Activated naive CD4-positive, alpha-beta T cell treated with anti-CD3 and anti-CD28 coated beads, Interleukin-2, amount 50 U/mL, for 72 hours (primary cell): ENCODE measurements around the gene GALK2. TPM values are rescaled to one million over a fixed set of nuclear protein-coding genes. Genes with fewer than 3 reads are reported as not detected.
A peak's percentile ranks its signal among the peaks of the same experiment; 100 is the strongest.

Experiments used
- ATAC-seq, 2 donors: fragments of 150-1000 bp; cut with Tn5 transposase; 2 replicates each; pipeline ENCODE4 v1.10.0; 2021; ENCODE audit warnings: mild to moderate bottlenecking in 2 of 2, moderate library complexity in 2 of 2
- DNase-seq, 2 donors: peaks; one replicate each; pipeline ENCODE4 v3.0.0; 2021 to 2022; ENCODE audit warnings: low spot score in 2 of 2
- H3K27ac Mint-ChIP-seq, 2 donors: one replicate each; pipeline ENCODE4 v1.8.0; 2022; ENCODE audit warnings: mild to moderate bottlenecking in 2 of 2, mixed read lengths in 2 of 2
- H3K36me3 Mint-ChIP-seq, 2 donors: one replicate each; pipeline ENCODE4 v1.8.0; 2022; ENCODE audit warnings: mixed read lengths in 2 of 2
- H3K9me3 Mint-ChIP-seq, 2 donors: one replicate each; pipeline ENCODE4 v1.8.0; 2022; ENCODE audit warnings: mixed read lengths in 2 of 2
- total RNA-seq, 2 donors: library from RNA; stranded (reverse); gene quantifications; one replicate each; pipeline ENCODE4 v1.2.3, GENCODE V29; 2022

GALK2 gene
- total RNA-seq: 10 to 100 TPM; 25.4 to 28.7 TPM

GRCh38 chr15:49169880-49170597 lies at the start of gene GALK2:
Gene GALK2, plus strand, starts transcription at chr15:49170247. Its CDS starts 76 bp downstream, at chr15:49170323.
- H3K36me3 Mint-ChIP-seq: peaks cover 9 to 10% of the 10 kb centered on the region in 2 donors
- H3K9me3 Mint-ChIP-seq: no peaks in the 10 kb centered on the region
- DNase-seq (peak; percentile 74 to 84), ATAC-seq (peak; percentile 99 to 100)
- H3K27ac Mint-ChIP-seq: peak within 1 kb of the TSS; percentile 94 to 99

- ATAC-seq (no peak), DNase-seq (no peak)
- Mint-ChIP-seq H3K27ac (no peak overlapping the region), H3K9me3 (no peaks in the 10 kb centered on the region), H3K36me3 (peaks cover 0 to 11% of the 10 kb centered on the region in 2 donors)
Measured at GRCh38 chr15:49120832-49121231, 49.2 kb upstream of the GALK2 start.

GRCh38 chr15:49121901-49122300 lies 48.1 kb upstream of the GALK2 start:
- Mint-ChIP-seq H3K9me3 (no peaks in the 10 kb centered on the region), H3K36me3 (peaks cover 0 to under 1% of the 10 kb centered on the region in 2 donors), H3K27ac (no peak overlapping the region)
- DNase-seq: no peak
- ATAC-seq: no peak

- ATAC-seq: no peak
- no peak overlapping the region for H3K27ac Mint-ChIP-seq
Measured at GRCh38 chr15:49122541-49123062, 47.4 kb upstream of the GALK2 start.

GRCh38 chr15:49124371-49124770 lies 45.7 kb upstream of the GALK2 start:
- no peaks in the 10 kb centered on the region for H3K9me3 Mint-ChIP-seq
- no peak for DNase-seq
- H3K36me3 Mint-ChIP-seq: no peaks in the 10 kb centered on the region
- ATAC-seq: no peak
- H3K27ac Mint-ChIP-seq: no peak overlapping the region

More at GRCh38 chr15:49122541-49123062, 47.4 kb upstream of the GALK2 start:
- no peak for DNase-seq
- Mint-ChIP-seq H3K9me3 (no peaks in the 10 kb centered on the region), H3K36me3 (no peaks in the 10 kb centered on the region)

- H3K36me3 Mint-ChIP-seq: peaks cover 6 to 17% of the 10 kb centered on the region in 2 donors
- ATAC-seq (no peak), DNase-seq (no peak)
- H3K9me3 Mint-ChIP-seq: no peaks in the 10 kb centered on the region
- no peak overlapping the region for H3K27ac Mint-ChIP-seq
Measured at GRCh38 chr15:49131403-49131802, 38.6 kb upstream of the GALK2 start.

- H3K36me3 Mint-ChIP-seq: peaks cover 6 to 14% of the 10 kb centered on the region in 2 donors
- peak overlapping the region; percentile 39 to 65 for H3K27ac Mint-ChIP-seq
- no peak for ATAC-seq
- H3K9me3 Mint-ChIP-seq: no peaks in the 10 kb centered on the region
- no peak for DNase-seq
Measured at GRCh38 chr15:49134683-49135341, 35.2 kb upstream of the GALK2 start.

GRCh38 chr15:49135342-49135857 lies 34.6 kb upstream of the GALK2 start:
- H3K36me3 Mint-ChIP-seq: peaks cover 6 to 12% of the 10 kb centered on the region in 2 donors
- H3K27ac Mint-ChIP-seq: peak overlapping the region in 1 of 2 donors; percentile 65
- DNase-seq: no peak
- no peaks in the 10 kb centered on the region for H3K9me3 Mint-ChIP-seq
- ATAC-seq: no peak

GRCh38 chr15:49135911-49136310 lies 34.1 kb upstream of the GALK2 start:
- peak in 1 of 2 donors; percentile 30 for ATAC-seq
- no peak for DNase-seq
- Mint-ChIP-seq H3K27ac (peak overlapping the region in 1 of 2 donors; percentile 65), H3K36me3 (peaks cover 6 to 12% of the 10 kb centered on the region in 2 donors), H3K9me3 (no peaks in the 10 kb centered on the region)

- H3K27ac Mint-ChIP-seq: peak overlapping the region in 1 of 2 donors; percentile 44
- peaks cover 6 to 16% of the 10 kb centered on the region in 2 donors for H3K36me3 Mint-ChIP-seq
- no peaks in the 10 kb centered on the region for H3K9me3 Mint-ChIP-seq
- no peak for DNase-seq
- ATAC-seq: peak in 1 of 2 donors; percentile 82
Measured at GRCh38 chr15:49137861-49138260, 32.2 kb upstream of the GALK2 start.

GRCh38 chr15:49145651-49146609 lies 24.1 kb upstream of the GALK2 start:
- DNase-seq (peak in 1 of 2 donors; percentile 19), ATAC-seq (peak in 1 of 2 donors; percentile 64)
- Mint-ChIP-seq H3K9me3 (no peaks in the 10 kb centered on the region), H3K36me3 (peaks cover 0 to 11% of the 10 kb centered on the region in 2 donors), H3K27ac (peak overlapping the region in 1 of 2 donors; percentile 31)

- no peaks in the 10 kb centered on the region for H3K9me3 Mint-ChIP-seq
- ATAC-seq (no peak), DNase-seq (no peak)
- H3K36me3 Mint-ChIP-seq: peaks cover 0 to 2% of the 10 kb centered on the region in 2 donors
- H3K27ac Mint-ChIP-seq: peak overlapping the region in 1 of 2 donors; percentile 5
Measured at GRCh38 chr15:49148298-49148697, 21.7 kb upstream of the GALK2 start.

GRCh38 chr15:49148727-49149126 lies 21.3 kb upstream of the GALK2 start:
- ATAC-seq: peak in 1 of 2 donors; percentile 46
- H3K36me3 Mint-ChIP-seq: no peaks in the 10 kb centered on the region

GRCh38 chr15:49151831-49152230 lies 18.2 kb upstream of the GALK2 start:
- ATAC-seq: no peak
- DNase-seq: no peak
- H3K9me3 Mint-ChIP-seq: no peaks in the 10 kb centered on the region
- H3K36me3 Mint-ChIP-seq: peaks cover 15 to 18% of the 10 kb centered on the region in 2 donors
- H3K27ac Mint-ChIP-seq: no peak overlapping the region

More at GRCh38 chr15:49148727-49149126, 21.3 kb upstream of the GALK2 start:
- no peak for DNase-seq
- no peaks in the 10 kb centered on the region for H3K9me3 Mint-ChIP-seq
- peak overlapping the region in 1 of 2 donors; percentile 5 for H3K27ac Mint-ChIP-seq

- no peak overlapping the region for H3K27ac Mint-ChIP-seq
- H3K9me3 Mint-ChIP-seq: no peaks in the 10 kb centered on the region
- peaks cover 15 to 18% of the 10 kb centered on the region in 2 donors for H3K36me3 Mint-ChIP-seq
- ATAC-seq (no peak), DNase-seq (no peak)
Measured at GRCh38 chr15:49152552-49153312, 17.3 kb upstream of the GALK2 start.
